Tibial nerve (tissue), 3 donors: ENCODE measurements around the gene MRO.

Source experiments
- POLR2A ChIP-seq, 2 donors: fragments of 450-650 bp; IDR thresholded peaks; one replicate each; pipeline ENCODE4 v1.6.1; 2017; ENCODE audit warnings: antibody characterized with exemption in 2 of 2, mild to moderate bottlenecking in 2 of 2, moderate library complexity in 2 of 2
- TF ChIP-seq, protein P1 (sequence below), 5 experiments: fragments of 200-600 bp in 3 of 5; fragments of 450-650 bp in 2 of 5; sonication (generic) in 3 of 5; IDR thresholded peaks; one replicate each; pipeline ENCODE4 v1.5.1; 2016 to 2019; ENCODE audit warnings: antibody characterized with exemption in 5 of 5, mild to moderate bottlenecking in 3 of 5, moderate library complexity in 2 of 5

- TF ChIP-seq, protein P1, sequence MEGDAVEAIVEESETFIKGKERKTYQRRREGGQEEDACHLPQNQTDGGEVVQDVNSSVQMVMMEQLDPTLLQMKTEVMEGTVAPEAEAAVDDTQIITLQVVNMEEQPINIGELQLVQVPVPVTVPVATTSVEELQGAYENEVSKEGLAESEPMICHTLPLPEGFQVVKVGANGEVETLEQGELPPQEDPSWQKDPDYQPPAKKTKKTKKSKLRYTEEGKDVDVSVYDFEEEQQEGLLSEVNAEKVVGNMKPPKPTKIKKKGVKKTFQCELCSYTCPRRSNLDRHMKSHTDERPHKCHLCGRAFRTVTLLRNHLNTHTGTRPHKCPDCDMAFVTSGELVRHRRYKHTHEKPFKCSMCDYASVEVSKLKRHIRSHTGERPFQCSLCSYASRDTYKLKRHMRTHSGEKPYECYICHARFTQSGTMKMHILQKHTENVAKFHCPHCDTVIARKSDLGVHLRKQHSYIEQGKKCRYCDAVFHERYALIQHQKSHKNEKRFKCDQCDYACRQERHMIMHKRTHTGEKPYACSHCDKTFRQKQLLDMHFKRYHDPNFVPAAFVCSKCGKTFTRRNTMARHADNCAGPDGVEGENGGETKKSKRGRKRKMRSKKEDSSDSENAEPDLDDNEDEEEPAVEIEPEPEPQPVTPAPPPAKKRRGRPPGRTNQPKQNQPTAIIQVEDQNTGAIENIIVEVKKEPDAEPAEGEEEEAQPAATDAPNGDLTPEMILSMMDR (IDR thresholded peaks at IDR 0.05), result no peak
- TF ChIP-seq POLR2A (IDR thresholded peaks at IDR 0.05), result no peak
These were observed 73.9 kb downstream of the MRO start for GRCh38 chr18:50745945-50746344.
